ENCODE results near the gene FRMD1. TPM values are rescaled to one million over a fixed set of nuclear protein-coding genes. Genes with fewer than 3 reads are reported as not detected.

Gene FRMD1
- total and polyA plus RNA-seq, 8 donors: 0.02 to 0.15 TPM; not detected in 6

DNA sequence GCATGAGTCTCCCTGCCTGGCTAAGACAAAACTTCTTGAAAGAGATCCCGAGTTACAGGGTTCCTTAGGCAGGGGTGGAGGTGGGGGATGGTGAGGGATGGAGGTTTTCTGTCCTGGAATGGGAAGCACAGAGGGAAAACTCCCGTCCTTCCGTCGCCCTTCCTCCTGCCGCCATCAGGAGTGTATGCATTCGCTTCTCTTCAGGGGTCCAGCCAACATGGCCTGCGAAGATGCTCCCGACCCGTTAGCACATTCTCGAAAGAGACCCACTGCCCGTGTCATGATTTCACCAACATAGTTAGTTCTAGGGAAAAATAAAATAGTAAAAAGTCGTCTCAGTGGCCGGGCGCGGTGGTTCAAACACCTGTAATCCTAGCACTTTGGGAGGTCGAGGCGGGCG is 44.5 kb downstream of the FRMD1 start:
- 90 to 91% methylated on average over 18 of the region's 18 CpGs for WGBS, 2 donors
- FAIRE-seq: no peak
- Histone ChIP-seq H3K27ac (peak overlapping the region in 2 of 4 donors; percentile 24 to 37), H3K4me3 (no peak overlapping the region), H3K27me3 (no peaks in the 10 kb centered on the region), H3K4me1 (no peaks in the 10 kb centered on the region), H3K36me3 (no peaks in the 10 kb centered on the region), H3K9me3 (peaks cover 0 to 3% (median 0%) of the 10 kb centered on the region in 4 donors)
- intact Hi-C loops (cut with DNase I): no loop called here
- TF ChIP-seq, protein P1, sequence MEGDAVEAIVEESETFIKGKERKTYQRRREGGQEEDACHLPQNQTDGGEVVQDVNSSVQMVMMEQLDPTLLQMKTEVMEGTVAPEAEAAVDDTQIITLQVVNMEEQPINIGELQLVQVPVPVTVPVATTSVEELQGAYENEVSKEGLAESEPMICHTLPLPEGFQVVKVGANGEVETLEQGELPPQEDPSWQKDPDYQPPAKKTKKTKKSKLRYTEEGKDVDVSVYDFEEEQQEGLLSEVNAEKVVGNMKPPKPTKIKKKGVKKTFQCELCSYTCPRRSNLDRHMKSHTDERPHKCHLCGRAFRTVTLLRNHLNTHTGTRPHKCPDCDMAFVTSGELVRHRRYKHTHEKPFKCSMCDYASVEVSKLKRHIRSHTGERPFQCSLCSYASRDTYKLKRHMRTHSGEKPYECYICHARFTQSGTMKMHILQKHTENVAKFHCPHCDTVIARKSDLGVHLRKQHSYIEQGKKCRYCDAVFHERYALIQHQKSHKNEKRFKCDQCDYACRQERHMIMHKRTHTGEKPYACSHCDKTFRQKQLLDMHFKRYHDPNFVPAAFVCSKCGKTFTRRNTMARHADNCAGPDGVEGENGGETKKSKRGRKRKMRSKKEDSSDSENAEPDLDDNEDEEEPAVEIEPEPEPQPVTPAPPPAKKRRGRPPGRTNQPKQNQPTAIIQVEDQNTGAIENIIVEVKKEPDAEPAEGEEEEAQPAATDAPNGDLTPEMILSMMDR (IDR thresholded peaks at IDR 0.05): no peak
- peak in 1 of 6 donors; percentile 13 for DNase-seq
- no peak for ATAC-seq

DNA sequence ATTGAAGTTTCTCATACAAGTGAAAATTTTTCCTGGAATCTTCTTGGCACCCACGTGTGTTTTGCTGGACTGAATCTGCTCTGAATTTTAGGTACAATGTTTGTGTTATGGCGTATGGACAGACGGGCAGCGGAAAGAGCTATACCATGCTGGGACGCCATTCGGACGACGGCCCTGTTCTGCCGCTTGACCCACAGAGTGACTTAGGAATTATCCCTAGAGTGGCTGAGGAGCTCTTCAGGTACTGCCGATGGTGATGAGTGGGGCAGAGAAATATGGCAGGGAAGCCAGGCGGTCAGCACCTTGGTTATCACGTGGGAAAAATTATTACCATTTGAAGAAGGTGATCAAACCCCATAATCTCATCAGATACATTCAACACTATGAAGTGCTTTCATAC is 45.2 kb downstream of the FRMD1 start:
- TF ChIP-seq, protein P1 (IDR thresholded peaks at IDR 0.05): no peak
- no peaks in the 10 kb centered on the region for H3K4me1 ChIP-seq
- FAIRE-seq (no peak), DNase-seq (peak in 1 of 6 donors; percentile 7), ATAC-seq (no peak)
- no peak overlapping the region for H3K4me3 ChIP-seq
- no peaks in the 10 kb centered on the region for H3K9me3 ChIP-seq
- no peak overlapping the region for H3K27ac ChIP-seq
- no peaks in the 10 kb centered on the region for H3K27me3 ChIP-seq
- WGBS, 2 donors: 88 to 91% methylated on average over 12 of the region's 12 CpGs
- no peaks in the 10 kb centered on the region for H3K36me3 ChIP-seq
- intact Hi-C loops (cut with DNase I): no loop called here

DNA sequence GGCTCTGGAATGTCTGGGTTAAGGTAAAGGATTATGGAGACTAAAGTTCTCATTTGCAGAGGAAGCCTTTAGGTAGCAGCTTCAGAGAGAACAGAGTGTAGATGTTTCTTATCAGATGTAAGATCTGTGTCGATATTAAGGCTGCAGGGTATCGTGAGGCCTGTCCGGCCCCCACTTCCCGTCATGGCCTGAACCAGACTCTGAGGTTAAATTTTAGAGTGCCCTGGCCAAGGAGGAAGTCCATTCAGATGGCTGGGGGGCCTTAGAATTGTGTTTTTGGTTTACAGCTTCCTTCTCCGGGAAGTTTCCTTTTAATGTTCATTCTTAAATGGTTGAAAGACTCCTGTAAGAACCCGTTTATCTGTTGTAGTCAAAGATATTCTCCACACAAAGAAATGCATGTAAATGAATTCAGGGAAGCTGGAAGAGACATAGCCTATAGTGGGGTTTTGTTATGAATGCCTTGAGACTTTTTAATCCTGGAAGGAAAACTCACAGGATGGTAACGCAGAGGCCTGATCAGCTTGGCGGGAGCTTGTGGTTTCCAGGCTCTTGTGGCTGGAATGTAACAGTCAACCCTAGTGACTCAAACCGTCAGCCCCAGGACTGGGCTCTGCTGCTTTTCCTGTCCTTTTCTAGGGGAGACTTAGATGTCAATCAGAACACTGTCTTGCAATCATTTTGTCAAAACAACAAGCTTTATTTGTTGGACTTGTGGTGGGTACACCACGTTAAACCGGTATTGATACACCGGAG is 46.8 kb downstream of the FRMD1 start:
- DNase-seq (peak in 1 of 6 donors; percentile 7), ATAC-seq (no peak), FAIRE-seq (no peak)
- WGBS, 2 donors: 72 to 74% methylated on average over 12 of the region's 12 CpGs
- Histone ChIP-seq H3K27me3 (no peaks in the 10 kb centered on the region), H3K27ac (peak overlapping the region in 1 of 4 donors; percentile 37), H3K4me1 (no peaks in the 10 kb centered on the region), H3K36me3 (no peaks in the 10 kb centered on the region), H3K9me3 (no peaks in the 10 kb centered on the region), H3K4me3 (no peak overlapping the region)
- TF ChIP-seq, protein P1 (IDR thresholded peaks at IDR 0.05): no peak
- intact Hi-C loops (cut with DNase I): no loop called here

DNA sequence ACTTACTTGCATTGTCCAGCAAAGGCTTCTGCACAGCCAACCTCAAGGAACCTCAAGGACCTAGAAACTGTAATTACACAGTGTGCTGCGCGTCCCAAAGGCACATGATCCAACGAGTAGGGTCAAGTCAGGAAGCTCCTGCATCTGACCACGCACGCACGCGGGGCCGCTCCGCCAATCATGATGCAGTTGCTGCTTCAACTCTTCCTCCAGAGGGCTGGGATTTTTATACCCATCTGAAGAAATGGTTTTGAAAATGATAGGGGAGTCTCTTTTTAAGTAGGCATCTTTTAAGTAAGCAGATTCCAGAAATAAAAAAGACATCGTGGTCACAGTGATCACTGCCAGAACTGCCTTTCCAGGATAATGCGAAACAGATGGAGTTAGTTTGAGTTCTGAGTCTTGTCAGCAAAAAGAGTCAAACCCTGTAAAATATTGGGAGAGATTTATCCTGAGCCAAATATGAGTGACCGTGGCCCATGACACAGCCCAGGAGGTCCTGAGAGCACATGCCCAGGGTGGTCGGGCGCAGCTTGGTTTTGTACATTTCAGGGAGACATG is 47.5 kb downstream of the FRMD1 start:
- Histone ChIP-seq H3K4me3 (no peak overlapping the region), H3K9me3 (no peaks in the 10 kb centered on the region), H3K36me3 (no peaks in the 10 kb centered on the region), H3K4me1 (no peaks in the 10 kb centered on the region), H3K27ac (peak overlapping the region in 1 of 4 donors; percentile 12), H3K27me3 (no peaks in the 10 kb centered on the region)
- FAIRE-seq: no peak
- intact Hi-C loops (cut with DNase I): no loop called here
- DNase-seq: peak in 1 of 6 donors; percentile 8
- WGBS, 2 donors: 79 to 84% methylated on average over 14 of the region's 14 CpGs
- TF ChIP-seq, protein P1 (IDR thresholded peaks at IDR 0.05): no peak
- ATAC-seq: peak in 1 of 4 donors; percentile 9

DNA sequence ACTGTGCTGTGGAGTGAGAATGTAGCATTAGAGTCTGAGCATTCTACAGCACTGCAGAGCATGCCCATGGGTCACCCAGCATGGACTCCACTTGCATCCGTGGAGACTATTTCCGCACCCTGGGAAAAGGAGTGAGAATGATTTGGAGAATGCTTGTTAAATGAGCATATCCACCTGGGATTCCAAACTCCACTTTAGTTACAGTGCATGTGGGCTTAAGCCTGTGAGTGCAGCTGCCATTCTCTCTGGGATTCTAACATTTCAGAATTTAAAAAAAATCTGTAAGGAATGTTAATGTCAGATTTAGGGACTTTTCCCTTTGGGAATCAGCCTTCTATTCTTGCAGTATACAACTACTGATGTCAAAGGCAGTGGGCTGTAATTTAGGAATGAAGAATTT is 48.1 kb downstream of the FRMD1 start:
- DNase-seq: peak in 1 of 6 donors; percentile 7
- no peaks in the 10 kb centered on the region for H3K36me3 ChIP-seq
- H3K9me3 ChIP-seq: no peaks in the 10 kb centered on the region
- no peaks in the 10 kb centered on the region for H3K27me3 ChIP-seq
- H3K27ac ChIP-seq: no peak overlapping the region
- no peak overlapping the region for H3K4me3 ChIP-seq
- TF ChIP-seq, protein P1 (IDR thresholded peaks at IDR 0.05): no peak
- no peak for FAIRE-seq
- no peaks in the 10 kb centered on the region for H3K4me1 ChIP-seq
- 62 to 67% methylated on average over 2 of the region's 2 CpGs for WGBS, 2 donors
- intact Hi-C loops (cut with DNase I): no loop called here
- ATAC-seq: no peak

Measured in pancreas (tissue), 10 donors.